Esophagus squamous epithelium (tissue), 5 donors: ENCODE measurements around the gene TGFBR3L. TPM values are rescaled to one million over a fixed set of nuclear protein-coding genes. Genes with fewer than 3 reads are reported as not detected.

Source experiments
- DNase-seq: peaks from one replicate; lab custom pipeline; 2025; lab: John Stamatoyannopoulos, UW
- H3K27ac ChIP-seq, 4 donors: fragments of 200-600 bp; sonication (generic); one replicate each; pipeline ENCODE4 v1.5.1; 2016 to 2019; ENCODE audit warnings: mild to moderate bottlenecking in 1 of 4
- H3K27me3 ChIP-seq, 4 donors: fragments of 200-600 bp; sonication (generic); 1 replicate in 3 of 4; 2 replicates in 1 of 4; pipeline versions ENCODE4 v1.5.1 to v1.6.0; 2017 to 2021; ENCODE audit warnings: antibody characterized with exemption in 1 of 4
- H3K36me3 ChIP-seq, 3 donors: fragments of 200-600 bp; sonication (generic); one replicate each; pipeline ENCODE4 v1.5.1; 2016 to 2019
- H3K4me1 ChIP-seq, 3 donors: fragments of 200-600 bp; sonication (generic); one replicate each; pipeline ENCODE4 v1.5.1; 2017 to 2019
- H3K4me3 ChIP-seq, 4 donors: fragments of 200-600 bp; sonication (generic); 1 replicate in 3 of 4; 2 replicates in 1 of 4; pipeline ENCODE4 v1.5.1; 2016 to 2019; ENCODE audit warnings: mild to moderate bottlenecking in 2 of 4, moderate library complexity in 1 of 4
- H3K9me3 ChIP-seq, 3 donors: fragments of 200-600 bp; sonication (generic); one replicate each; pipeline ENCODE4 v1.5.1; 2016 to 2019
- POLR2A ChIP-seq, 4 donors: fragments of 450-650 bp; IDR thresholded peaks; one replicate each; pipeline ENCODE4 v1.6.1; 2017; ENCODE audit warnings: antibody characterized with exemption in 4 of 4, mild to moderate bottlenecking in 4 of 4, moderate library complexity in 3 of 4
- WGBS, 2 donors: methylation state at CpG; one replicate each; pipeline ENCODE4 v1.1.5; 2018; 5-methylcytosine and 5-hydroxymethylcytosine counted together
- intact Hi-C: fragments of 100-400 bp; cut with DNase I; formaldehyde crosslinking; loops from one replicate; pipeline ENCODE4 v1.15.0; 2022
- total RNA-seq, 4 donors: library from RNA; depleted of rRNA; stranded (reverse); fragments of >200 nt; gene quantifications; one replicate each; pipeline ENCODE4 v1.1.0, GENCODE V29; 2016
- TF ChIP-seq, protein P1 (sequence below), 6 experiments: fragments of 450-650 bp in 4 of 6; fragments of 200-600 bp in 2 of 6; sonication (generic) in 2 of 6; IDR thresholded peaks; one replicate each; pipeline ENCODE4 v1.5.1; 2016 to 2019; ENCODE audit warnings: antibody characterized with exemption in 6 of 6, mild to moderate bottlenecking in 4 of 6, moderate library complexity in 4 of 6
- donor health status: DM: yes; HTN: yes; CAD: no.

Gene TGFBR3L
- total RNA-seq, 4 donors from 2014 or later, result not detected

DNA sequence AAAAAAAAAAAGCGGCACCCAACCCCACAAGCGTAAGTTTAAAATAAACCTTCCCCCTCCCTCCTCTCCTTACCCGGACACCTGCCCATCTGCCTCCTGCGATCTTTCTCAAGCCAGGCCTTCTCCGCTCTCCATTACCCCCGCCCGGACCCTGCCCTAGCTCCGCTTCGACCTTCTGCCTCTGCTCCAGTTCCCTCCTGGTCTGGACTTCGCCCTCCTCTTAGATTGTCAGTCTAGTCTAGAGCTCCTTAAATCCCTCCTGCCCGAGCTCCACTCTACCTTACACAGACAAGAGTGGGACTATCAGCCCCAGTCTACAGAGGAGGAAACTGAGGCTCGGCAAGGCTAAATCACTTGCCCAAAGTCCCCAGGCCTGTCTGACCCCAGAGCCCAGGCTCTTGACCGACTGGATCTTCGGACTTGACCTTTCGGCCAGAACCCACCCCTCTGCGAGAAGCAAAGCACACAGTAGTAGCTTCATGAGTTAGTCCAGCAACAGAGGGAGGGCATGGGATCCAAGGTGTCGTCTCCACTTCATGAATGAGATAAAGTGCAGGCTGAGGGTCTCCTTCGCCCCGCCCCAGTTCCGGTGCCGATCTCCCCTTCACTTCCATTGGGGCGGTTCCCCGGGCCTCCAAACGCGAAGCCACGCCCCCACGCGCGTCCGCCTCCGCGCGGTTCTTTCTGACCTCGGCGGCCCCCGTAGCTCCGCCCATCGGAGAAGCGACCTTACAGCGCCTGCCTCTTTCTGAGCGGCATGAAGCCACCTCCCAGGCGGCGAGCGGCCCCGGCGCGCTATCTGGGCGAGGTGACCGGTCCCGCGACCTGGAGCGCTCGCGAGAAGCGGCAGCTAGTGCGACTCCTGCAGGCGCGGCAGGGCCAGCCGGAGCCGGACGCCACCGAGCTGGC, 5.2 kb downstream of the TGFBR3L start, which contains the start of gene SNAPC2:
TSS of gene SNAPC2 (plus strand) at position 729 of the 909 bp plus-strand sequence. CDS start at position 758, 29 bp downstream.
- H3K36me3 ChIP-seq, result peaks cover 0 to 18% (median 11%) of the 10 kb centered on the region in 3 donors
- peak in 2 of 4 donors; percentile 38 to 63 for TF ChIP-seq POLR2A (IDR thresholded peaks at IDR 0.05)
- TF ChIP-seq, protein P1, sequence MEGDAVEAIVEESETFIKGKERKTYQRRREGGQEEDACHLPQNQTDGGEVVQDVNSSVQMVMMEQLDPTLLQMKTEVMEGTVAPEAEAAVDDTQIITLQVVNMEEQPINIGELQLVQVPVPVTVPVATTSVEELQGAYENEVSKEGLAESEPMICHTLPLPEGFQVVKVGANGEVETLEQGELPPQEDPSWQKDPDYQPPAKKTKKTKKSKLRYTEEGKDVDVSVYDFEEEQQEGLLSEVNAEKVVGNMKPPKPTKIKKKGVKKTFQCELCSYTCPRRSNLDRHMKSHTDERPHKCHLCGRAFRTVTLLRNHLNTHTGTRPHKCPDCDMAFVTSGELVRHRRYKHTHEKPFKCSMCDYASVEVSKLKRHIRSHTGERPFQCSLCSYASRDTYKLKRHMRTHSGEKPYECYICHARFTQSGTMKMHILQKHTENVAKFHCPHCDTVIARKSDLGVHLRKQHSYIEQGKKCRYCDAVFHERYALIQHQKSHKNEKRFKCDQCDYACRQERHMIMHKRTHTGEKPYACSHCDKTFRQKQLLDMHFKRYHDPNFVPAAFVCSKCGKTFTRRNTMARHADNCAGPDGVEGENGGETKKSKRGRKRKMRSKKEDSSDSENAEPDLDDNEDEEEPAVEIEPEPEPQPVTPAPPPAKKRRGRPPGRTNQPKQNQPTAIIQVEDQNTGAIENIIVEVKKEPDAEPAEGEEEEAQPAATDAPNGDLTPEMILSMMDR (IDR thresholded peaks at IDR 0.05), result peak in 1 of 6 experiments; percentile 18
- WGBS, 2 donors, result 20 to 48% methylated on average over 12 to 14 of the region's 62 CpGs
- H3K4me3 ChIP-seq, result peak within 1 kb of the TSS; percentile 55 to 96 (median 70)
- H3K27me3 ChIP-seq, result peaks cover 13 to 54% (median 24%) of the 10 kb centered on the region in 4 donors
- no peaks in the 10 kb centered on the region for H3K9me3 ChIP-seq
- peak within 1 kb of the TSS; percentile 86 to 97 (median 94) for H3K27ac ChIP-seq
- peak; percentile 82 for DNase-seq
- H3K4me1 ChIP-seq, result peaks cover 45 to 90% (median 49%) of the 10 kb centered on the region in 3 donors
- intact Hi-C loops, result no loop called here

DNA sequence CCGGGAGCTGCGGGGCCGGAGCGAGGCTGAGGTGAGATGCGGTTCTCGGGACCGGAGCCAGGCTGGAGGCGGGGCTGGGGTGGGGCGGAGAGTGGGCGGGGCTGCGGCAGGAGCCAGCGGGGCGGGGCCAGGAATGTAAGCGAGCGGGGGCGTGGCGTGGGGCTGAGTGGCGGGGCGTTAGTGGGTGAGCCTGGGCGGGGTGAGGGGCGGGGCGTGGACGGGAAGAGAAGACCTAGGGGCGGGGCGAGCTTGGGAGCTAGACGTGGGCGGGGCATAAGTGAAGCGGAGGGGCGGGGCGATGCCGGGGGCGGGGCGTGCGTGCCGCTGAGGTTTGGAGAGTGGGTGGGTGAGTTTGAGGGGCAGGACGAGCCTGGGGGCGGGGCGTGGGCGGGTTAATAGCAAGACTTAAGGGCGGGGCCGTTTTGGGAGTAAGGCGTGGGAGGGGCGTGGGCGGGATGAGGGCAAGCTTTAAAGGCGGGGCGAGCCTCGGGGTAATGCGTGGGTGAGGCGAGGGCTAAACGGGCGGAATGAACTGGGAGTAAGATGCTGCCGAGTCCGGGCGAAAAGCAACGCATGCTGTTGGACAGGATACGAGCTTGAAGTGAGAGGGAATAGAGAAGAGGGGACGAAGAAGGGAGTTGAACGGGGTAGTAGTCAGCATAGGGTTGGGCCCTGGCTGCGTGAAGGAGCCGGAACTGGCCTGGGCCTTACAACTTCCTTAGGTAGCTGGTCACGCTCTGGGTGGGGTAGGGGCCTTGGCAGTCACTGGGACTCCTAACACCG, 6.1 kb downstream of the TGFBR3L start:
- Histone ChIP-seq H3K36me3 (peaks cover 0 to 18% (median 11%) of the 10 kb centered on the region in 3 donors), H3K4me1 (peaks cover 50 to 94% (median 51%) of the 10 kb centered on the region in 3 donors), H3K9me3 (no peaks in the 10 kb centered on the region), H3K27me3 (peaks cover 6 to 54% (median 19%) of the 10 kb centered on the region in 4 donors), H3K27ac (peak overlapping the region; percentile 86 to 97 (median 94)), H3K4me3 (peak overlapping the region; percentile 55 to 96 (median 70))
- intact Hi-C loops, result no loop called here
- DNase-seq, result peak; percentile 100
- TF ChIP-seq POLR2A (IDR thresholded peaks at IDR 0.05), result peak in 2 of 4 donors; percentile 13 to 50
- TF ChIP-seq, protein P1 (IDR thresholded peaks at IDR 0.05), result peak in 1 of 6 experiments; percentile 13
- 0 to 3% methylated on average over 23 to 26 of the region's 62 CpGs for WGBS, 2 donors

DNA sequence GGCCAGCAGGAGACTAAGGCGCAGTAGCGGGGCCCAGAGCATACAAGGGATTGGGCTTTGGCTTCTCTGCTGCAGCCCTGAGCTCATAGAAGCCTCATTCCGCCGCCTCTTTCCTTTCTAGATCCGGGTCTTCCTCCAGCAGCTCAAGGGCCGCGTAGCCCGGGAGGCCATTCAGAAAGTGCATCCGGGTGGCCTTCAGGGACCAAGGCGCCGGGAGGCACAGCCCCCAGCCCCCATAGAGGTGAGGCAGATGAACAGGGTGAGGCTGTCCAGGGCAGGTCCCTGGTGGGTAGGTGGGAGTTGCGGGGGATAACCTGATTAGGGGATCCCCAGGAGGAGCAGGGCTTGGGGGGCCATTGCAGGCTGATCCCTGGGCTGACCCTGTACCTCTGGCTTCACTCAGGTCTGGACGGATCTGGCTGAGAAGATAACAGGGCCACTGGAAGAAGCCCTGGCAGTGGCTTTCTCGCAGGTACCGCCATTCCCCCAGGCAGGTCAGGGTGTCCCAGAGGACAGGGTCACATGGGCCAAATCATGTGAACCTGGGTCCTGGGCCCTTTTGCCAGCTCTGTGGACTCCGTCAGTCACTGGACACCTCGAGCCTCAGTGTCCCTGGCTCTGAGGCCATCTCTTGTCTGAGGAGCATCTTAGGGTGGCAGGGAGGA, 6.8 kb downstream of the TGFBR3L start:
- DNase-seq, result no peak
- no peaks in the 10 kb centered on the region for H3K9me3 ChIP-seq
- H3K4me3 ChIP-seq, result peak overlapping the region; percentile 26 to 96 (median 70)
- intact Hi-C loops, result no loop called here
- peak overlapping the region; percentile 82 to 97 (median 94) for H3K27ac ChIP-seq
- 49 to 85% methylated on average over 5 to 6 of the region's 17 CpGs for WGBS, 2 donors
- TF ChIP-seq POLR2A (IDR thresholded peaks at IDR 0.05), result no peak
- TF ChIP-seq, protein P1 (IDR thresholded peaks at IDR 0.05), result no peak
- peaks cover 0 to 18% (median 11%) of the 10 kb centered on the region in 3 donors for H3K36me3 ChIP-seq
- peaks cover 45 to 93% (median 51%) of the 10 kb centered on the region in 3 donors for H3K4me1 ChIP-seq
- peaks cover 0 to 49% (median 12%) of the 10 kb centered on the region in 4 donors for H3K27me3 ChIP-seq

DNA sequence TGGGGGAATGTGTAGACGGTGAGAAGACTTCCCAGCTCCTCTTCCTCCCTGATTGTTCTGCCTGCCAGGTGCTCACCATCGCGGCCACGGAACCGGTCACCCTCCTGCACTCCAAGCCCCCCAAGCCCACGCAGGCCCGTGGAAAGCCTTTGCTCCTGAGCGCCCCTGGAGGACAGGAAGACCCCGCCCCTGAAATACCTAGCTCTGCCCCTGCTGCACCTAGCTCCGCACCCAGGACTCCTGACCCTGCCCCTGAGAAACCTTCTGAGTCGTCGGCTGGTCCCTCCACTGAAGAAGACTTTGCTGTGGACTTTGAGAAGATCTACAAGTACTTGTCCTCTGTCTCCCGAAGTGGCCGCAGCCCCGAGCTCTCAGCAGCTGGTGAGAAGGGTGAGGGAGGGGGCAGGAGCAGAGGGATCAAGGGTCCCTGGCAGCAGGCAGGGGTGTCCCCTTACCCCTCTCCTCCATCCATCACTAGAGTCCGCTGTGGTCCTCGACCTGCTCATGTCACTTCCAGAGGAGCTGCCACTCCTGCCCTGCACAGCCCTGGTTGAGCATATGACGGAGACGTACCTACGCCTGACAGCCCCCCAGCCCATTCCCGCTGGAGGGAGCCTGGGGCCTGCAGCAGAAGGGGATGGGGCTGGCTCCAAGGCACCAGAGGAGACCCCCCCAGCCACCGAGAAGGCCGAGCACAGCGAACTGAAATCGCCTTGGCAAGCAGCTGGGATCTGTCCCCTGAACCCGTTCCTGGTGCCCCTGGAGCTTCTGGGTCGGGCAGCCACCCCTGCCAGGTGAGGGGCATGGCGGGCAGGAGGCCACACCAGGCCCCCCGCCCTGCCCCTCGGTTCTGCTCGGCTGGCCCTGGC, 7.6 kb downstream of the TGFBR3L start:
- TF ChIP-seq, protein P1 (IDR thresholded peaks at IDR 0.05), result no peak
- intact Hi-C loops, result no loop called here
- H3K36me3 ChIP-seq, result peaks cover 0 to 23% (median 11%) of the 10 kb centered on the region in 3 donors
- 87 to 100% methylated on average over 4 to 6 of the region's 31 CpGs for WGBS, 2 donors
- no peaks in the 10 kb centered on the region for H3K9me3 ChIP-seq
- peaks cover 45 to 93% (median 49%) of the 10 kb centered on the region in 3 donors for H3K4me1 ChIP-seq
- H3K27me3 ChIP-seq, result peaks cover 0 to 41% (median 8%) of the 10 kb centered on the region in 4 donors
- no peak for DNase-seq
- peak overlapping the region in 3 of 4 donors; percentile 91 to 97 (median 96) for H3K27ac ChIP-seq
- H3K4me3 ChIP-seq, result peak overlapping the region in 1 of 4 donors; percentile 96
